ENCODE results near the gene SNAI3.

Gene SNAI3

DNA sequence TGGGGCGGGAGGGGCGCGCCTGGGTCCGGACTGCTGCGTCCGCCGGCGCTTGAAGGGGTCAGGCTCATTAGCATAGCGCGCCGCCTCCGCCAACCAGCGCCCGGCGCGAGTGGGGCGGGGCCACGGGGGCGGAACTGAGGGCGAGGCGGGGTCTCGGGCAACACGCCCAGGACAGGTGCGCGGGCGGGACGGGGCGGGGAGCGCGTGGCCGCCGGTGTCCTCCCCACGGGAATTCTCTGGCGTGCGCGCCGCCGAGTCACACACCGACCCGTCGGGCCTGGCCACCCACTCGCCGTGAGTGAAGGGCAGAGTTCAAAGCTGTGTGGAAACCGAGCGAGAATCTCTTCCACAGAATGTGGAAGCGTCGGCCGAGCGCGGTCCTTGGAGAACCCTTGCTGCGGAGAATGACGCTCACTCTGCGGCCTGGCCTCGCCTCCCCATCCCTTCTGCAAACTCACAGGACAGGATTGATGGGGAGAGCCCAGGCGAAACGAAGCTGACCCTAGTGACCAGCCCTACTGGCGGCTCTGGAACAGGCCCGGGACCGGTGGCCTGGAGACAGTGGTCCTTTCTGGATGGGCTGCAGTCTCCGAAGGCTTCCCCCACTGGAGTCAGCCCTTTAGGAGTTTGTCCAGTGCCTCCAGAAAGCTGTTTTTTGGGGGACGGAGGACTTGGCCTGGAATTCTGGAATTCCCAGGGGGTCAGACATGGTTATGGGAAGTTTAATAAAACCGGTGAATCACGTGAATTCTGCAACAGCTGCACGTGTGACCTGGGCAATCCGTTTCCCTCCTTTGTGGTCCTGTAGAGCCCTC lies at the start of gene SNAI3:
TSS of gene SNAI3 (minus strand) at position 69 of the 815 bp plus-strand sequence. CDS start 101 bp downstream, outside the sequence.
- H3K27ac ChIP-seq (ENCODE audit: low read length) = no peak within 1 kb of the TSS
- peak within 1 kb of the TSS in 1 of 2 donors; percentile 22 for H3K9ac ChIP-seq (ENCODE audit: low read length in 2 of 2)
- peak within 1 kb of the TSS; percentile 31 to 54 for H3K4me3 ChIP-seq (ENCODE audit: low read length in 2 of 2)
- H3K27me3 ChIP-seq (ENCODE audit: control insufficient read depth in 1 of 2, insufficient read depth in 2 of 2, low read length in 2 of 2) = peaks cover 58 to 70% of the 10 kb centered on the region in 2 donors
- no peaks in the 10 kb centered on the region for H3K9me3 ChIP-seq (ENCODE audit: control insufficient read depth in 2 of 2, low read length in 2 of 2)
- H3K4me1 ChIP-seq (ENCODE audit: control insufficient read depth, insufficient read depth, low read length) = peaks cover 15% of the 10 kb centered on the region
- H3K36me3 ChIP-seq (ENCODE audit: control insufficient read depth in 2 of 2, insufficient read depth in 2 of 2, low read length in 2 of 2) = no peaks in the 10 kb centered on the region

GRCh38 chr16:88736088-88736487 lies 49.8 kb upstream of the SNAI3 start:
- Histone ChIP-seq H3K36me3 (ENCODE audit: control insufficient read depth in 2 of 2, insufficient read depth in 2 of 2, low read length in 2 of 2) (peaks cover 22 to 23% of the 10 kb centered on the region in 2 donors), H3K27me3 (ENCODE audit: control insufficient read depth in 1 of 2, insufficient read depth in 2 of 2, low read length in 2 of 2) (no peaks in the 10 kb centered on the region), H3K9ac (ENCODE audit: low read length in 2 of 2) (no peak overlapping the region), H3K4me1 (ENCODE audit: control insufficient read depth, insufficient read depth, low read length) (peaks cover 12% of the 10 kb centered on the region), H3K4me3 (ENCODE audit: low read length in 2 of 2) (no peak overlapping the region), H3K9me3 (ENCODE audit: control insufficient read depth in 2 of 2, low read length in 2 of 2) (no peaks in the 10 kb centered on the region), H3K27ac (ENCODE audit: low read length) (no peak overlapping the region)

- peaks cover 12% of the 10 kb centered on the region for H3K4me1 ChIP-seq (ENCODE audit: control insufficient read depth, insufficient read depth, low read length)
- H3K27ac ChIP-seq (ENCODE audit: low read length) = no peak overlapping the region
- H3K9me3 ChIP-seq (ENCODE audit: control insufficient read depth in 2 of 2, low read length in 2 of 2) = no peaks in the 10 kb centered on the region
- no peaks in the 10 kb centered on the region for H3K27me3 ChIP-seq (ENCODE audit: control insufficient read depth in 1 of 2, insufficient read depth in 2 of 2, low read length in 2 of 2)
- H3K36me3 ChIP-seq (ENCODE audit: control insufficient read depth in 2 of 2, insufficient read depth in 2 of 2, low read length in 2 of 2) = peaks cover 26 to 28% of the 10 kb centered on the region in 2 donors
- H3K4me3 ChIP-seq (ENCODE audit: low read length in 2 of 2) = no peak overlapping the region
- H3K9ac ChIP-seq (ENCODE audit: low read length in 2 of 2) = no peak overlapping the region
Observed at GRCh38 chr16:88735616-88736015, 49.3 kb upstream of the SNAI3 start.

- no peaks in the 10 kb centered on the region for H3K9me3 ChIP-seq (ENCODE audit: control insufficient read depth in 2 of 2, low read length in 2 of 2)
Observed at GRCh38 chr16:88735121-88735520, 48.8 kb upstream of the SNAI3 start.

GRCh38 chr16:88734361-88734728 lies 48.0 kb upstream of the SNAI3 start:
- Histone ChIP-seq H3K27ac (ENCODE audit: low read length) (no peak overlapping the region), H3K4me1 (ENCODE audit: control insufficient read depth, insufficient read depth, low read length) (peaks cover 12% of the 10 kb centered on the region), H3K4me3 (ENCODE audit: low read length in 2 of 2) (no peak overlapping the region)

More at GRCh38 chr16:88735121-88735520, 48.8 kb upstream of the SNAI3 start:
- H3K4me1 ChIP-seq (ENCODE audit: control insufficient read depth, insufficient read depth, low read length) = peaks cover 12% of the 10 kb centered on the region
- no peaks in the 10 kb centered on the region for H3K27me3 ChIP-seq (ENCODE audit: control insufficient read depth in 1 of 2, insufficient read depth in 2 of 2, low read length in 2 of 2)
- H3K27ac ChIP-seq (ENCODE audit: low read length) = no peak overlapping the region
- H3K36me3 ChIP-seq (ENCODE audit: control insufficient read depth in 2 of 2, insufficient read depth in 2 of 2, low read length in 2 of 2) = peaks cover 24 to 30% of the 10 kb centered on the region in 2 donors
- H3K4me3 ChIP-seq (ENCODE audit: low read length in 2 of 2) = no peak overlapping the region
- H3K9ac ChIP-seq (ENCODE audit: low read length in 2 of 2) = no peak overlapping the region

DNA sequence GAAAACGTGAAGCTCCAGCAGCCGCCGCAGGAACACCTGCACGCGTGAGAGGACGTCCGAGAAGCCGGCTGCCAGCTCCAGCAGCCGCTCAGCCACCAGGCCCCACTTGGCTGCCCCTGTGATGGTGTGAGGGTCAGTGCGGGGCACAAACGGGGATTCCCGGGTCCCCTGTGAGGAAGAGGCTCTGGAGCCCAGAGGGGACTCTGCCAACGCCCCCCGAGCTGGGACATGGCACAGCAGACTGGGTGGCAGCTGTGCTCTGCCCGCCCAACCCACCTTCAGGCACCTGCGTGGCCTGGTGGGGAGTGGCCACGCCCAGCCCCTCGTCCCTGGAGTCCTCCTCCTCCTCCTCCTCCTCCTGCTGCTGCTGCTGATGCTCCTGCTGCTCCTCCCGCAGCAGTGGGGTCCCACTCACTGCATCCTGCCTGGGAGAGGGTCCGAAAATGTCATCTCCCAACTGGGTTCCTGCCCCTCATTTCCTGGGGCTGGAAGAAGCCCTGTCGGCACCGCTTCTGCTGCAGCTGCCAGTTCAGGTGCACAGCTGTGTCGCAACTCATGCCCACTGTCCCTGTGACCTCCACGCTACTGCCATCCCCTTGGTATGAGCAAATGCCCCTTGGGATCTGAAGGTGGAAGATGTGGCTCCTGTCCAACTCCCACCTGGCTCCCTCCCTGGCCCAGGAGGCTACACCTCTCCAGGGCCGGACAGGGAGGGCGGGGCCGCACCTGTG lies 47.5 kb upstream of the SNAI3 start:
- no peak overlapping the region for H3K27ac ChIP-seq (ENCODE audit: low read length)
- no peaks in the 10 kb centered on the region for H3K27me3 ChIP-seq (ENCODE audit: control insufficient read depth in 1 of 2, insufficient read depth in 2 of 2, low read length in 2 of 2)
- no peaks in the 10 kb centered on the region for H3K9me3 ChIP-seq (ENCODE audit: control insufficient read depth in 2 of 2, low read length in 2 of 2)
- peaks cover 24 to 34% of the 10 kb centered on the region in 2 donors for H3K36me3 ChIP-seq (ENCODE audit: control insufficient read depth in 2 of 2, insufficient read depth in 2 of 2, low read length in 2 of 2)
- H3K4me3 ChIP-seq (ENCODE audit: low read length in 2 of 2) = no peak overlapping the region
- H3K4me1 ChIP-seq (ENCODE audit: control insufficient read depth, insufficient read depth, low read length) = peaks cover 12% of the 10 kb centered on the region
- H3K9ac ChIP-seq (ENCODE audit: low read length in 2 of 2) = no peak overlapping the region

More at GRCh38 chr16:88734361-88734728, 48.0 kb upstream of the SNAI3 start:
- Histone ChIP-seq H3K27me3 (ENCODE audit: control insufficient read depth in 1 of 2, insufficient read depth in 2 of 2, low read length in 2 of 2) (no peaks in the 10 kb centered on the region), H3K36me3 (ENCODE audit: control insufficient read depth in 2 of 2, insufficient read depth in 2 of 2, low read length in 2 of 2) (peaks cover 24 to 34% of the 10 kb centered on the region in 2 donors), H3K9ac (ENCODE audit: low read length in 2 of 2) (no peak overlapping the region), H3K9me3 (ENCODE audit: control insufficient read depth in 2 of 2, low read length in 2 of 2) (no peaks in the 10 kb centered on the region)

DNA sequence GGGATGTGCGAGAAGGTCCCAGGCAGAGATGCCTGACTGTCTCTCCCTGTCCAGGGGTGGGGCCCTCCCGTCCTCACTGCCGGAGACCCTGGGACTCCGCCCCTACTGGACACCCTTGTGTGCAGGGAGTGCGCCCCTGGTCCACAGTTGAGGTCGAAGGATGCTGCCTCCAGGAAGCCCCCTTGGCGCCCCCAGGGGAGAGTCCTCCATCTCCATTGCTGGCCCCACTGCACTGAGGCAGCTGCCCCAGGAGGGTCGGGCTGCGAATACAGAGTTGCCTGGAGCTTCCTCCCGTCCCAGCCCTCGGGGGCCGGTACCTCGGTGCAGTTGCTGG lies 46.6 kb upstream of the SNAI3 start:
- Histone ChIP-seq H3K27me3 (ENCODE audit: control insufficient read depth in 1 of 2, insufficient read depth in 2 of 2, low read length in 2 of 2) (no peaks in the 10 kb centered on the region), H3K27ac (ENCODE audit: low read length) (no peak overlapping the region)

DNA sequence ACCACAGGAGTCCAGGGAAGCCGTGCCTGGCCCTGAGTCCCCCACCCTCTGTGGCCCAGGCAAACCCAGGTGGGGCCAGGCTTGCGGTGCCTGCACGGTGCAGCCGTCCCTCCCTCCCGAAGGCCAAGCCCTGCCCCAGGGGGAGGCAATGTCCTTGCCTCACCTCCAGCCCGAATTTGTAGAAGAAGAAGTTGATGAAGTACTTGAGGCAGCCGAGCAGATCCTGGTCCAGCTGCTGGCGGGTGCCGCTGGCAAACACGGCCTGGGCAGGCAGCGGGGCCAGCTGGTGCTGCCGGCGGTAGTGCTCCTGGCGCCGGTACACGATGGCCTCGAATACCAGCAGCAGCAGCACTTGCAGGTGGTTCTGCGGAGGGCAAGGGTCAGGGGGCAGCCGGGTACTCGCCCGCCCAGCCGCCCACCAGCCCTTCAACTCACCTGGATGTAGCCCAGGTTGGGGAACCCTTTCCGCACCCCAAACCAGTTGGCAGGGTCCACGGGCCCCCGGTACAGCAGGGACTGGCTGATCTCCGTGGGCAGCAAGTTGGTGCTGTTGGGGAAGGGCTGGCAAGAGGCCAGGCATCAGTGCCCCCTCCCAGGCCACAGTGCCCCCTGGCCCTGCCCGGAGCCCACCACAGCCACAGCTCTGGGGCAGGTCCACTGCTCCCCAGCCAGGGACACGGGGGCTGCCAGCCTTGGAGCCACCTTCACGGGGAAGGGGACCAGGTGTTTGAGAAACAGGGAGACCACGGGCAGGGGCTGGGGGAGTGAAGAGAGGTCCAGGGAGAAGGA lies 46.1 kb upstream of the SNAI3 start:
- H3K27ac ChIP-seq (ENCODE audit: low read length) = no peak overlapping the region
- peaks cover 5% of the 10 kb centered on the region for H3K4me1 ChIP-seq (ENCODE audit: control insufficient read depth, insufficient read depth, low read length)
- H3K9me3 ChIP-seq (ENCODE audit: control insufficient read depth in 2 of 2, low read length in 2 of 2) = no peaks in the 10 kb centered on the region
- peaks cover 25 to 39% of the 10 kb centered on the region in 2 donors for H3K36me3 ChIP-seq (ENCODE audit: control insufficient read depth in 2 of 2, insufficient read depth in 2 of 2, low read length in 2 of 2)
- H3K4me3 ChIP-seq (ENCODE audit: low read length in 2 of 2) = no peak overlapping the region
- H3K9ac ChIP-seq (ENCODE audit: low read length in 2 of 2) = no peak overlapping the region
- H3K27me3 ChIP-seq (ENCODE audit: control insufficient read depth in 1 of 2, insufficient read depth in 2 of 2, low read length in 2 of 2) = no peaks in the 10 kb centered on the region

More for the DNA sequence above, 46.6 kb upstream of the SNAI3 start:
- H3K9me3 ChIP-seq (ENCODE audit: control insufficient read depth in 2 of 2, low read length in 2 of 2) = no peaks in the 10 kb centered on the region
- no peak overlapping the region for H3K9ac ChIP-seq (ENCODE audit: low read length in 2 of 2)
- H3K4me3 ChIP-seq (ENCODE audit: low read length in 2 of 2) = no peak overlapping the region
- peaks cover 23 to 34% of the 10 kb centered on the region in 2 donors for H3K36me3 ChIP-seq (ENCODE audit: control insufficient read depth in 2 of 2, insufficient read depth in 2 of 2, low read length in 2 of 2)
- H3K4me1 ChIP-seq (ENCODE audit: control insufficient read depth, insufficient read depth, low read length) = peaks cover 11% of the 10 kb centered on the region

DNA sequence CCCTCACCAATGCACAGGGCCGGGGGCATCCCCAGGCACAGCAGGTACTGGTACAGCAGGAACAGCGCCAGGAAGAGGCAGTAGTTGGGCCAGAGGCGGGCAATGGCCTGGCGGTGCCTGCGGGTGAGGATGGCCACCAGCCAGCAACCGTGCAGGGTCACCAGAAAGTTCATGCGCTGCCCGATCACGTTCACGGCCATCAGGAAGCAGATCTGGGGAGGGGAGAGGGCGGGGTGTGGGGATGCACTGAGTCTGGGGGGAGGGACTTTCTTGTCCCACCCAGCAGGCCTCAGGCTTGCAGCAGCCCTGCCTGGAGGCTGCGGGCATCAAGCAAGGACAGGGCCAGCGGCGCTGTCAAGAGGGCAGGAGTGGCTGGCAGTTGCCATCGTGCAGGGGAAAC lies 45.4 kb upstream of the SNAI3 start:
- Histone ChIP-seq H3K9me3 (ENCODE audit: control insufficient read depth in 2 of 2, low read length in 2 of 2) (no peaks in the 10 kb centered on the region), H3K36me3 (ENCODE audit: control insufficient read depth in 2 of 2, insufficient read depth in 2 of 2, low read length in 2 of 2) (peaks cover 31 to 39% of the 10 kb centered on the region in 2 donors)

More for the DNA sequence above, 45.4 kb upstream of the SNAI3 start:
- Histone ChIP-seq H3K4me1 (ENCODE audit: control insufficient read depth, insufficient read depth, low read length) (peaks cover 2% of the 10 kb centered on the region), H3K9ac (ENCODE audit: low read length in 2 of 2) (no peak overlapping the region), H3K27ac (ENCODE audit: low read length) (no peak overlapping the region), H3K27me3 (ENCODE audit: control insufficient read depth in 1 of 2, insufficient read depth in 2 of 2, low read length in 2 of 2) (no peaks in the 10 kb centered on the region), H3K4me3 (ENCODE audit: low read length in 2 of 2) (no peak overlapping the region)

Data from stomach smooth muscle (tissue), 2 donors.